GM12878 (cell line): ENCODE measurements around the gene DPP9. TPM values are rescaled to one million over a fixed set of nuclear protein-coding genes. Genes with fewer than 3 reads are reported as not detected.

Experiments
- CEBPZ ChIP-seq: fragments of 150-350 bp; IDR thresholded peaks from 2 replicates; pipeline ENCODE4 v1.6.1; 2016; ENCODE audit warnings: low read depth, low read length
- CHD4 ChIP-seq: fragments of 200-600 bp; sonication (generic); IDR thresholded peaks from 2 replicates; pipeline ENCODE4 v1.6.1; 2016; ENCODE audit warnings: mild to moderate bottlenecking
- MTA3 ChIP-seq: IDR thresholded peaks from 2 replicates; pipeline ENCODE4 v1.6.1; 2012; ENCODE audit warnings: low read length, inconsistent platforms, borderline replicate concordance
- RAD21 ChIP-seq: IDR thresholded peaks from 2 replicates; pipeline ENCODE4 v1.6.1; 2011; ENCODE audit warnings: mild to moderate bottlenecking, low read depth, low read length, moderate library complexity; ENCODE audit not compliant: insufficient read depth
- REST ChIP-seq: IDR thresholded peaks from 2 replicates; pipeline ENCODE4 v1.6.1; 2012; ENCODE audit warnings: mild to moderate bottlenecking, low read depth, low read length
- microRNA-seq: library from miRNA; unstranded; fragments of <30 nt; microRNA quantifications from one replicate; pipeline ENCODE4, GENCODE V29; 2018
- polyA plus RNA-seq, 11 experiments: library from polyadenylated mRNA; depleted of rRNA in 4 of 11; unstranded in 6 of 11; stranded (reverse) in 5 of 11; fragments of >200 nt; fragmentation: Nextera tagmentation in 4 of 11; fragmentation: Illumina TruSeq in 1 of 11; extraction: Ambion mirVana in 4 of 11; extraction: Trizol in 1 of 11; gene quantifications; 1 replicate in 1 of 11; 2 replicates in 10 of 11; pipeline versions ENCODE4 v1.2.1 to v1.2.3, GENCODE V29; 2011 to 2016; ENCODE audit warnings: inconsistent platforms in 2 of 11, missing spikeins in 2 of 11, low read depth in 1 of 11
- small RNA-seq: library from RNA; depleted of rRNA; stranded (forward); fragments of <200 nt; gene quantifications from one replicate; pipeline ENCODE3, GENCODE V24; 2014
- total RNA-seq, 4 experiments: library from RNA; depleted of rRNA in 3 of 4; stranded (reverse); fragments of >200 nt in 3 of 4; fragmentation: Illumina TruSeq in 1 of 4; extraction: Trizol in 1 of 4; gene quantifications; 2 replicates each; pipeline versions ENCODE4 v1.2.1 to v1.2.3, GENCODE V29; 2013 to 2021
- TF ChIP-seq, protein P1 (sequence below): fragments of 450-650 bp; IDR thresholded peaks from 2 replicates; pipeline ENCODE4 v1.6.1; 2014; ENCODE audit warnings: mild to moderate bottlenecking

The DPP9 gene
- total and polyA plus RNA-seq, 10 of the 15 experiments (the other 5 are each of a cell fraction or from before 2014, with no cell fraction given): 0.64 to 58.6 (median 27.6) TPM

DNA sequence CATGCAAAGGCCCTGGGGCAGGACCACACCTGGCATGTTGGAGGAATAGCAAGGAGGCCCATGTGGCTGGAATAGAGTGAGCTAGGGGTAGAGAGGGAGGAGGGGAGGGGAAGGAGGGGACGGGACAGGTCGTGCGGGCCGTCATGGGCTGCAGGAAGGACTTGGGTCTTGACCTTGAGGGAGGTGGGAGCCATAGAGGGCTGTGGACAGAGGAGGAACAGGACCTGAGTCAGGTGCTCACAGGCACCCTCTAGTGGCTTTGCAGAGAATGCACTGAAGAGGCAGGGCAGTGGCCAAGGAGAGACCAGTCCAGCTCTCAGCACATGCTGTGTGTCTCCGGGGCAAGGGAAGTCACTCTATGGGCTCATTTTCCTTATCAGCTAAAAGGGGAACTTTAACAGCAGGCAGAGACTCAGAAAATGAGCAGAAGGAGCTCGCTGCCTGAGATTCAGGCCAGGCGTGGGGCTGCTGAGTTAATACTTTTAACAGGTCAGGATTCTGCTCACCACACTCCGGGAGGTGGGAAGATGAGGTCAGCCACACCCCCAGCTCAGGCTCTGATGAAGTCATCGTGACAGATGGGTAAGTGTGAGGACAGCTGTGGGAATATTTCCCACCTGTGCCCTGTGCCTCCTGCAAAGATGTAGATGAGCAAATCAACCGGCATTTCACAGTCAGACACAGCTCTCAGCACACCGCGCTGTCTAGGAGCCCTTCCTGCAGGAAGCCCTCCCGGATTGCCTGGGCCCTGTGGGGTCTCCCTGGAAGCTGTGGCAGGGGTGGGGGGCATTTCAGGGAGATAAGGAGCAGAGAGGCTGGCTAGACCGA, 90.3 kb downstream of the DPP9 start (continued):
- TF ChIP-seq CEBPZ (no peak), REST (no peak), RAD21 (0 out of 2 replicates have a peak, but pooled peaks have one; percentile 30), MTA3 (no peak), CHD4 (no peak)
- TF ChIP-seq, protein P1, sequence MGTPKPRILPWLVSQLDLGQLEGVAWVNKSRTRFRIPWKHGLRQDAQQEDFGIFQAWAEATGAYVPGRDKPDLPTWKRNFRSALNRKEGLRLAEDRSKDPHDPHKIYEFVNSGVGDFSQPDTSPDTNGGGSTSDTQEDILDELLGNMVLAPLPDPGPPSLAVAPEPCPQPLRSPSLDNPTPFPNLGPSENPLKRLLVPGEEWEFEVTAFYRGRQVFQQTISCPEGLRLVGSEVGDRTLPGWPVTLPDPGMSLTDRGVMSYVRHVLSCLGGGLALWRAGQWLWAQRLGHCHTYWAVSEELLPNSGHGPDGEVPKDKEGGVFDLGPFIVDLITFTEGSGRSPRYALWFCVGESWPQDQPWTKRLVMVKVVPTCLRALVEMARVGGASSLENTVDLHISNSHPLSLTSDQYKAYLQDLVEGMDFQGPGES: no peak
- TF ChIP-seq, all 136 proteins: peak for 10

Small RNAs within 50 kb of the gene (microRNA-seq; reads per million reads assigned to microRNA genes)
- 4.1 reads per million, percentile 24 among the genes with 10 or more reads in this experiment for gene MIR7-3

Small RNAs within 50 kb of the gene (small RNA-seq; reads per million reads assigned to genes)
- not detected for gene MIR7-3

Other genes with a start within 250 kb of the DPP9 start
Only the 7 nearest of the 12 such genes appear.
- not detected in 2 replicates for gene SEMA6B, start 164.2 kb downstream of the DPP9 start, total RNA-seq (2014; rRNA removed)
- gene SEMA6B, start 164.2 kb downstream of the DPP9 start, total RNA-seq (2014; rRNA removed; fragmentation: Illumina TruSeq; extraction: Trizol): not detected in 2 replicates
- 0.08 and 0.13 TPM in 2 replicates for gene SEMA6B, start 164.2 kb downstream of the DPP9 start, total RNA-seq (2021)
- gene SEMA6B, start 164.2 kb downstream of the DPP9 start, polyA plus RNA-seq (2011; rRNA removed): not detected in 2 replicates
- not detected in 2 replicates for gene SEMA6B, start 164.2 kb downstream of the DPP9 start, polyA plus RNA-seq (2014; fragmentation: Illumina TruSeq; extraction: Trizol)
- gene SEMA6B, start 164.2 kb downstream of the DPP9 start, polyA plus RNA-seq (2014; fragmentation: Nextera tagmentation; extraction: Ambion mirVana): not detected
- not detected in 2 replicates for gene SEMA6B, start 164.2 kb downstream of the DPP9 start, polyA plus RNA-seq (2014; rRNA removed)
- gene SEMA6B, start 164.2 kb downstream of the DPP9 start, polyA plus RNA-seq (2016; fragmentation: Nextera tagmentation; extraction: Ambion mirVana): not detected
- 5.0 TPM in 2 replicates for gene TNFAIP8L1, start 84.3 kb downstream of the DPP9 start, total RNA-seq (2014; rRNA removed)
- 8.3 and 8.7 TPM in 2 replicates for gene TNFAIP8L1, start 84.3 kb downstream of the DPP9 start, total RNA-seq (2014; rRNA removed; fragmentation: Illumina TruSeq; extraction: Trizol)
- 12.7 and 14.3 TPM in 2 replicates for gene TNFAIP8L1, start 84.3 kb downstream of the DPP9 start, total RNA-seq (2021)
- gene TNFAIP8L1, start 84.3 kb downstream of the DPP9 start, polyA plus RNA-seq (2011; rRNA removed): 7.6 and 9.0 TPM in 2 replicates
- 4.6 and 8.6 TPM in 2 replicates for gene TNFAIP8L1, start 84.3 kb downstream of the DPP9 start, polyA plus RNA-seq (2014; fragmentation: Illumina TruSeq; extraction: Trizol)
- 1 to 10 TPM in 1 of 2 experiments, under 1 TPM in 1; 0.93 to 2.4 TPM for gene TNFAIP8L1, start 84.3 kb downstream of the DPP9 start, polyA plus RNA-seq (2014; fragmentation: Nextera tagmentation; extraction: Ambion mirVana)
- gene TNFAIP8L1, start 84.3 kb downstream of the DPP9 start, polyA plus RNA-seq (2014; rRNA removed): 12.4 and 13.1 TPM in 2 replicates
- 1 to 10 TPM; 8.3 to 9.2 TPM for gene TNFAIP8L1, start 84.3 kb downstream of the DPP9 start, polyA plus RNA-seq (2016; fragmentation: Nextera tagmentation; extraction: Ambion mirVana)
- 68.7 and 83.5 TPM in 2 replicates for gene MYDGF, start 53.5 kb downstream of the DPP9 start, total RNA-seq (2014; rRNA removed)
- gene MYDGF, start 53.5 kb downstream of the DPP9 start, total RNA-seq (2014; rRNA removed; fragmentation: Illumina TruSeq; extraction: Trizol): 46.0 and 50.2 TPM in 2 replicates
- gene MYDGF, start 53.5 kb downstream of the DPP9 start, total RNA-seq (2021): 57.4 and 64.7 TPM in 2 replicates
- gene MYDGF, start 53.5 kb downstream of the DPP9 start, polyA plus RNA-seq (2011; rRNA removed): 31.3 and 45.6 TPM in 2 replicates
- gene MYDGF, start 53.5 kb downstream of the DPP9 start, polyA plus RNA-seq (2014; fragmentation: Illumina TruSeq; extraction: Trizol): 17.9 and 39.1 TPM in 2 replicates
- 10 to 100 TPM in 1 of 2 experiments, 1 to 10 TPM in 1; 2.3 to 18.5 TPM for gene MYDGF, start 53.5 kb downstream of the DPP9 start, polyA plus RNA-seq (2014; fragmentation: Nextera tagmentation; extraction: Ambion mirVana)
- gene MYDGF, start 53.5 kb downstream of the DPP9 start, polyA plus RNA-seq (2014; rRNA removed): 92.8 and 96.7 TPM in 2 replicates
- gene MYDGF, start 53.5 kb downstream of the DPP9 start, polyA plus RNA-seq (2016; fragmentation: Nextera tagmentation; extraction: Ambion mirVana): 100 to 1,000 TPM; 183 to 196 TPM
- gene FEM1A, start 67.9 kb upstream of the DPP9 start, total RNA-seq (2014; rRNA removed): 14.0 and 17.4 TPM in 2 replicates
- gene FEM1A, start 67.9 kb upstream of the DPP9 start, total RNA-seq (2014; rRNA removed; fragmentation: Illumina TruSeq; extraction: Trizol): 5.7 and 6.9 TPM in 2 replicates
- 14.3 and 15.0 TPM in 2 replicates for gene FEM1A, start 67.9 kb upstream of the DPP9 start, total RNA-seq (2021)
- gene FEM1A, start 67.9 kb upstream of the DPP9 start, polyA plus RNA-seq (2011; rRNA removed): 1.6 and 3.0 TPM in 2 replicates
- gene FEM1A, start 67.9 kb upstream of the DPP9 start, polyA plus RNA-seq (2014; fragmentation: Illumina TruSeq; extraction: Trizol): 3.5 and 4.7 TPM in 2 replicates
- gene FEM1A, start 67.9 kb upstream of the DPP9 start, polyA plus RNA-seq (2014; fragmentation: Nextera tagmentation; extraction: Ambion mirVana): under 1 TPM; 0.27 to 0.31 TPM
- gene FEM1A, start 67.9 kb upstream of the DPP9 start, polyA plus RNA-seq (2014; rRNA removed): 9.1 and 10.7 TPM in 2 replicates
- 1 to 10 TPM; 2.4 to 2.7 TPM for gene FEM1A, start 67.9 kb upstream of the DPP9 start, polyA plus RNA-seq (2016; fragmentation: Nextera tagmentation; extraction: Ambion mirVana)
- gene TICAM1, start 107.9 kb upstream of the DPP9 start, total RNA-seq (2014; rRNA removed): 3.1 and 4.0 TPM in 2 replicates
- 3.8 and 4.2 TPM in 2 replicates for gene TICAM1, start 107.9 kb upstream of the DPP9 start, total RNA-seq (2014; rRNA removed; fragmentation: Illumina TruSeq; extraction: Trizol)
- gene TICAM1, start 107.9 kb upstream of the DPP9 start, total RNA-seq (2021): 31.1 and 32.0 TPM in 2 replicates
- gene TICAM1, start 107.9 kb upstream of the DPP9 start, polyA plus RNA-seq (2011; rRNA removed): 0.84 and 2.6 TPM in 2 replicates
- gene TICAM1, start 107.9 kb upstream of the DPP9 start, polyA plus RNA-seq (2014; fragmentation: Illumina TruSeq; extraction: Trizol): 2.7 and 6.4 TPM in 2 replicates
- under 1 TPM; 0.31 to 0.99 TPM for gene TICAM1, start 107.9 kb upstream of the DPP9 start, polyA plus RNA-seq (2014; fragmentation: Nextera tagmentation; extraction: Ambion mirVana)
- gene TICAM1, start 107.9 kb upstream of the DPP9 start, polyA plus RNA-seq (2014; rRNA removed): 14.1 and 19.3 TPM in 2 replicates
- 10 to 100 TPM; 19.5 to 21.3 TPM for gene TICAM1, start 107.9 kb upstream of the DPP9 start, polyA plus RNA-seq (2016; fragmentation: Nextera tagmentation; extraction: Ambion mirVana)
- 61.9 and 69.9 TPM in 2 replicates for gene PLIN3, start 143.8 kb upstream of the DPP9 start, total RNA-seq (2014; rRNA removed)
- 33.7 and 35.4 TPM in 2 replicates for gene PLIN3, start 143.8 kb upstream of the DPP9 start, total RNA-seq (2014; rRNA removed; fragmentation: Illumina TruSeq; extraction: Trizol)
- 69.6 and 73.6 TPM in 2 replicates for gene PLIN3, start 143.8 kb upstream of the DPP9 start, total RNA-seq (2021)
- gene PLIN3, start 143.8 kb upstream of the DPP9 start, polyA plus RNA-seq (2011; rRNA removed): 44.8 and 71.4 TPM in 2 replicates
- 17.4 and 27.2 TPM in 2 replicates for gene PLIN3, start 143.8 kb upstream of the DPP9 start, polyA plus RNA-seq (2014; fragmentation: Illumina TruSeq; extraction: Trizol)
- 10 to 100 TPM in 1 of 2 experiments, 1 to 10 TPM in 1; 7.7 to 19.0 TPM for gene PLIN3, start 143.8 kb upstream of the DPP9 start, polyA plus RNA-seq (2014; fragmentation: Nextera tagmentation; extraction: Ambion mirVana)
- 67.0 and 77.5 TPM in 2 replicates for gene PLIN3, start 143.8 kb upstream of the DPP9 start, polyA plus RNA-seq (2014; rRNA removed)
- 10 to 100 TPM; 66.7 to 68.2 TPM for gene PLIN3, start 143.8 kb upstream of the DPP9 start, polyA plus RNA-seq (2016; fragmentation: Nextera tagmentation; extraction: Ambion mirVana)
- gene ARRDC5, start 179.1 kb upstream of the DPP9 start, total RNA-seq (2014; rRNA removed): 0.05 TPM in 1 of 2 replicates, not detected in the other
- gene ARRDC5, start 179.1 kb upstream of the DPP9 start, total RNA-seq (2014; rRNA removed; fragmentation: Illumina TruSeq; extraction: Trizol): 0.18 and 0.31 TPM in 2 replicates
- 0.38 TPM in 1 of 2 replicates, not detected in the other for gene ARRDC5, start 179.1 kb upstream of the DPP9 start, total RNA-seq (2021)
- gene ARRDC5, start 179.1 kb upstream of the DPP9 start, polyA plus RNA-seq (2011; rRNA removed): 0.04 TPM in 1 of 2 replicates, not detected in the other
- gene ARRDC5, start 179.1 kb upstream of the DPP9 start, polyA plus RNA-seq (2014; fragmentation: Illumina TruSeq; extraction: Trizol): 0.03 TPM in 1 of 2 replicates, not detected in the other
- gene ARRDC5, start 179.1 kb upstream of the DPP9 start, polyA plus RNA-seq (2014; fragmentation: Nextera tagmentation; extraction: Ambion mirVana): under 1 TPM; 0.15 to 0.21 TPM
- gene ARRDC5, start 179.1 kb upstream of the DPP9 start, polyA plus RNA-seq (2014; rRNA removed): 0.16 TPM in 1 of 2 replicates, not detected in the other
- gene ARRDC5, start 179.1 kb upstream of the DPP9 start, polyA plus RNA-seq (2016; fragmentation: Nextera tagmentation; extraction: Ambion mirVana): under 1 TPM; 0.09 to 0.10 TPM